HUES6 (cell line): ENCODE measurements around the gene UBR1.
"Not testable (repeated sequence)": the region's sequence is repeated elsewhere in the genome, so short reads cannot be mapped to it uniquely, and the experiment has no call there.

Source experiments
- H3K27ac ChIP-seq: 2 replicates; pipeline ENCODE4 v1.7.0; 2013; ENCODE audit warnings: low read depth, mild to moderate bottlenecking, low read length, inconsistent platforms
- H3K27me3 ChIP-seq: 2 replicates; pipeline ENCODE4 v1.6.1; 2013; ENCODE audit warnings: low read length; ENCODE audit not compliant: control insufficient read depth, insufficient read depth
- H3K36me3 ChIP-seq: 2 replicates; pipeline ENCODE4 v1.6.1; 2013; ENCODE audit warnings: low read length; ENCODE audit not compliant: control insufficient read depth, insufficient read depth
- H3K4me1 ChIP-seq: 2 replicates; pipeline ENCODE4 v1.6.1; 2013; ENCODE audit warnings: low read length; ENCODE audit not compliant: control insufficient read depth, insufficient read depth
- H3K4me3 ChIP-seq: 2 replicates; pipeline ENCODE4 v1.5.1; 2013; ENCODE audit warnings: low read depth, low read length
- H3K9ac ChIP-seq: one replicate; pipeline ENCODE4 v1.6.1; 2013; ENCODE audit warnings: mild to moderate bottlenecking, low read length
- H3K9me3 ChIP-seq: 2 replicates; pipeline ENCODE4 v1.6.1; 2013; ENCODE audit warnings: low read depth, low read length; ENCODE audit not compliant: control insufficient read depth, insufficient read depth

The UBR1 gene

DNA sequence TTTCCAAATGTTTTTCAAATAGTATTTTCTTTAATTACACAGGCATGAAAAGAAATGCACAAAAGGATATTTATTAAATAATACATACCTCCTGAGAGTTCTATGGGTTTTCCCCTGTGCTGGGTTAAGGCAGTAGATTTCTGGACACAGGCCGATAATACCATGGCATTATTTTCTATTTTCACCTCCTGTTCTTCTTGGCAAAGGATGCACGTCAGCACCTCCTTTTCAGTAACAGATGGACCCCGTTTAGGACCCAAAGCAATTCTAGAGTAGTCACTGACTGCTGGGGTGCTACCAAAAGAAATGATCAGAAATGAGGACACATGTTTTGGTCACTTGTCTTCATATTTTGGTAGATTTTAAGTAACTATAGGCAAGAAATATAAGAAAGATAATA is 98.8 kb downstream of the UBR1 start:
- Histone ChIP-seq H3K9me3 (peaks cover 10% of the 10 kb centered on the region; the same call in 1 of the 2 replicates), H3K27me3 (no peaks in the 10 kb centered on the region), H3K9ac (no peak overlapping the region), H3K4me3 (no peak overlapping the region), H3K4me1 (no peaks in the 10 kb centered on the region), H3K36me3 (peaks cover 61% of the 10 kb centered on the region), H3K27ac (no peak overlapping the region)

DNA sequence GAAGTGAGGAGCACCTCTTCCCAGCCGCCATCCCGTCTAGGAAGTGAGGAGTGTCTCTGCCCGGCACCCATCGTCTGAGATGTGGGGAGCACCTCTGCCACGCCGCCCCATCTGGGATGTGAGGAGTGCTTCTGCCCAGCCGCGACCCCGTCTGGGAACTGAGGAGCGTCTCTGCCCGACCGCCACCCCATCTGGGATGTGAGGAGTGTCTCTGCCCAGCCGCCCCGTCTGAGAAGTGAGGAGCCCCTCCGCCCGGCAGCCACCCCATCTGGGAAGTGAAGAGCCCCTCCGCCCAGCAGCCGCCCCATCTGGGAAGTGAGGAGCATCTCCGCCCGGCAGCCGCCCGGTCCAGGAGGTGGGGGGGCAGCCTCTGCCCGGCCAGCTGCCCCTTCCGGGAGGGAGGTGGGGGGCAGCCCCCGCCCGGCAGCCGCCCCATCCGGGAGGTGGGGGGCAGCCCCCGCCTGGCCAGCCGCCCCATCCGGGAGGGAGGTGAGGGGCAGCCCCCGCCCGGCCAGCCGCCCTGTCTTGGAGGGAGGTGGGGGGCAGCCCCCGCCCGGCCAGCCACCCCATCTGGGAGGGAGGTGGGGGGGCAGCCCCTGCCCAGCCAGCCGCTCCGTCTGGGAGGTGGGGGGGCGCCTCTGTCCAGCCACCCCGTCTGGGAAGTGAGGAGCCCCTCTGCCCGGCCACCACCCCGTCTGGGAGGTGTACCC is 100.8 kb downstream of the UBR1 start:
- Histone ChIP-seq H3K36me3 (peaks cover 56% of the 10 kb centered on the region), H3K9me3 (peaks cover 10% of the 10 kb centered on the region; the same call in 1 of the 2 replicates)

DNA sequence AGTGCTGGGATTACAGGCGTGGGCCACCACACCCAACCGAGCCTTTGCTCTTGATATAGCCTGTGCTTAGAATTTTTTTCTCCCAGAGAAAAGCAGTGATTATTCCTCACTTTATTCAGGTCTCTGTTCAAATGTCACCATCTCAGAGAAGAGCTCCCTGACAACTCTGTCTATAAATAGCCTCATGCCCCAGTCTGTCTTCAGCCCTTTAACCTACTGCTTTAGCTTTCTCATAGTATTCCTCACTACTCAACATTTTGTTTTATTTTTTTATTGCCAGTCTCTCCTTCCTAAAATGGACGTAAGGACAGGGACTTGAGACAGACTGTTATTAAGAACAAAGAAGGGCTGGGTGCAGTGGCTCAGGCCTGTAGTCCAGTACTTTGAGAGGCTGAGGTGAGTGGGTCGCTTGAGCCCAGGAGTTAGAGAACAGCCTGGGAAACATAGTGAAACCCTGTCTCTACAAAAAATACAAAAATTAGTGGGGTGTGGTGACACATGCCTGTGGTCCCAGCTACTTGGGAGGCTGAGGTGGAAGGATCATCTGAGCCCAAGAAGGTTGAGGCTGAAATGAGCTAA is 106.5 kb downstream of the UBR1 start:
- H3K36me3 ChIP-seq = peaks cover 43% of the 10 kb centered on the region

More for the DNA sequence above, 100.8 kb downstream of the UBR1 start:
- H3K4me1 ChIP-seq, H3K4me3 ChIP-seq, H3K27me3 ChIP-seq, H3K27ac ChIP-seq, H3K9ac ChIP-seq: not testable (repeated sequence)

GRCh38 chr15:42996871-42997270 is 109.0 kb downstream of the UBR1 start:
- Histone ChIP-seq H3K4me1 (no peaks in the 10 kb centered on the region), H3K9me3 (no peaks in the 10 kb centered on the region), H3K27ac (no peak overlapping the region), H3K9ac (no peak overlapping the region), H3K36me3 (peaks cover 24% of the 10 kb centered on the region), H3K27me3 (no peaks in the 10 kb centered on the region), H3K4me3 (no peak overlapping the region)

More for the DNA sequence above, 106.5 kb downstream of the UBR1 start:
- no peaks in the 10 kb centered on the region for H3K27me3 ChIP-seq
- H3K4me1 ChIP-seq = no peaks in the 10 kb centered on the region
- no peak overlapping the region for H3K4me3 ChIP-seq
- no peak overlapping the region for H3K9ac ChIP-seq
- no peak overlapping the region for H3K27ac ChIP-seq
- H3K9me3 ChIP-seq = 0 out of 2 replicates have a peak, but pooled peaks cover 3% of the 10 kb centered on the region

DNA sequence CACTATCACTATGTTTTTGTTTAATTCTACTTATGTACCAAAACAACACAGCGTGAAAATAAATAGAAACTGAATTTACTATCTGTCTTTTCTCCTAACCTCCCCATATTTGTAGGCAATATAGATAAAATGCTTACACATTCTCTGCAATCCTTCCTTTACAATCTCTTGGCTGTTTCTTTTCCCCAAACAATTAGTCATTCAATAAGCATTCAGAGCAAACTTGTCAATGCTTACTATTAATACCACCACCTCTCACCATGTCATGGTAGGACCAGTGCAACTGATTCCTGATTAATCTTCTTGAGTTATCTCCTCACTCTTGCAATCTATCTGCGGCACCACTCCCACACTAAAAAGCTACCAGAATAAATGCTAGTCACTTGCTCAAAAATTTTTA is 111.3 kb downstream of the UBR1 start:
- Histone ChIP-seq H3K27ac (no peak overlapping the region), H3K9ac (no peak overlapping the region), H3K36me3 (peaks cover 24% of the 10 kb centered on the region), H3K27me3 (no peaks in the 10 kb centered on the region), H3K4me1 (no peaks in the 10 kb centered on the region), H3K9me3 (no peaks in the 10 kb centered on the region), H3K4me3 (no peak overlapping the region)

DNA sequence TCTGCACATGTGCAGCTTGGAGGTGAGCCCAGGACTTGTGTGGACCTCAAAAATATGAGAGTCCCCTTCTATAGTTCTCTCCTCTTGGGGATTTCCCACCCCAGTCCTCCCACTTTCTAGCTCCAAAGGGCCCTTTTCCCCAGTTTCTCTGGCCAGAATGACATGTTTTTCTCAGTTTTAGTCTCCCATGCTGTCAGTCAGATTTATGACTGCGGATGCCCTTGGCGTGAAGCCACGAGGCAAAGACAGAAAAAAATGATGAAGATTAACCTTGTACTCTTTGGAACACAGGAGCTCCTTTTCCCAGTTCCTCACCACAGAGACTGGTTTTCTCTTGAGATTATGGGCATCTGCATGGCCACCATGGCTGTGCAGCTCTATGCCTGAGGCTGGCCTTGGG is 113.2 kb downstream of the UBR1 start:
- Histone ChIP-seq H3K36me3 (peaks cover 39% of the 10 kb centered on the region), H3K9ac (no peak overlapping the region), H3K9me3 (no peaks in the 10 kb centered on the region), H3K27me3 (no peaks in the 10 kb centered on the region), H3K4me3 (no peak overlapping the region), H3K27ac (no peak overlapping the region), H3K4me1 (no peaks in the 10 kb centered on the region)

GRCh38 chr15:42986693-42987342 is 119.0 kb downstream of the UBR1 start:
- no peak overlapping the region for H3K27ac ChIP-seq
- peaks cover 40% of the 10 kb centered on the region for H3K36me3 ChIP-seq
- no peak overlapping the region for H3K4me3 ChIP-seq
- no peaks in the 10 kb centered on the region for H3K9me3 ChIP-seq
- no peaks in the 10 kb centered on the region for H3K27me3 ChIP-seq
- no peak overlapping the region for H3K9ac ChIP-seq
- no peaks in the 10 kb centered on the region for H3K4me1 ChIP-seq

GRCh38 chr15:42984493-42985034 is 121.3 kb downstream of the UBR1 start:
- H3K4me1 ChIP-seq = no peaks in the 10 kb centered on the region
- no peak overlapping the region for H3K4me3 ChIP-seq
- no peak overlapping the region for H3K9ac ChIP-seq
- H3K9me3 ChIP-seq = no peaks in the 10 kb centered on the region
- no peaks in the 10 kb centered on the region for H3K27me3 ChIP-seq
- H3K27ac ChIP-seq = no peak overlapping the region
- H3K36me3 ChIP-seq = peaks cover 49% of the 10 kb centered on the region

DNA sequence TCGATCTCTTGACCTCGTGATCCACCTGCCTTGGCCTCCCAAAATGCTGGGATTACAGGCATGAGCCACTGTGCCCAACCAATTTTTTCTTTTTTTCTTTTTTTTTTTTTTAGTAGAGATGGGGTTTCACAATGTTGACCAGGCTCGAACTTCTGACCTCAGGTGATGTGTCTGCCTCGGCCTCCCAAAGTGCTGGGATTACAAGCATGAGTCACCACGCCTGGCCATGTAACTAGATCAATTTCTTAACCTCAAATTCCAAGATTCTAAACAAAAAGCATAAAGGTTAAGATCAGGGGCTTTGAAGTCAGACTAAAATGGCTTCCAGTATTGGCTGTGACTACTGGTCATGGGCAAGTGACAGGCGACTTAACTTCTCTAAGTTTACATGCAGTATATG is 126.7 kb downstream of the UBR1 start:
- H3K27ac ChIP-seq, H3K4me3 ChIP-seq, H3K27me3 ChIP-seq, H3K9ac ChIP-seq, H3K9me3 ChIP-seq, H3K4me1 ChIP-seq: not testable (repeated sequence)
- peaks cover 64% of the 10 kb centered on the region for H3K36me3 ChIP-seq

DNA sequence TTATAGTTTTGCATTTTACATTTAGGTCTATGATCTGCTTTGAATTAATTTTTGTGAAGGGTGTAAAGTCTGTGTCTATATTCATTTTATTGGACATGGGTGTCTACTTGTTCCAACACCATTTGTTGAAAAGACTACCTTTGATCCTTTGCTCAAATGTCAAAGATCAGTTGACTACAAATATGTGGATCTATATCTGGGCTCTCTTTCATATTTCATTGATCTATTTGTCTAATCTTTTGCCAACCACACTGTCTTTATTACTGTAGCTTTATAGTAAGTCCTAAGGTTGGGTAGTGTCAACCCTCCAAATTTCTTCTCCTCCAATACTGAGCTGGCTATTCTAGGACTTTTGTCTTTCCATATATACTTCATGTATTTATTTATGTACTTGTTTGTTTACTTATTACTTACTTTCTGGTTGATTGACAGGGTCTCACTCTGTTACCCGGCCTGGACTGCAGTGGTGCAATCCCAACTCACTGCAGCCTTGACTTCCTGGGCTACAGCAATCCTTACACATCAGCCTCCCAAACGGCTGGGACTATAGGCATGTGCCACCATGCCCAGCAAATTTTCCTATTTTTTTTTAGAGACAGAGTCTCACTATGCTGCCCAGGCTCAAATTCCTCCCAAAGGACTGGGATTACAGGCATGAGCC is 131.5 kb downstream of the UBR1 start:
- no peaks in the 10 kb centered on the region for H3K4me1 ChIP-seq
- H3K4me3 ChIP-seq = no peak overlapping the region
- H3K27me3 ChIP-seq = no peaks in the 10 kb centered on the region
- H3K9me3 ChIP-seq = no peaks in the 10 kb centered on the region
- no peak overlapping the region for H3K27ac ChIP-seq
- H3K9ac ChIP-seq = no peak overlapping the region
- peaks cover 62% of the 10 kb centered on the region for H3K36me3 ChIP-seq

DNA sequence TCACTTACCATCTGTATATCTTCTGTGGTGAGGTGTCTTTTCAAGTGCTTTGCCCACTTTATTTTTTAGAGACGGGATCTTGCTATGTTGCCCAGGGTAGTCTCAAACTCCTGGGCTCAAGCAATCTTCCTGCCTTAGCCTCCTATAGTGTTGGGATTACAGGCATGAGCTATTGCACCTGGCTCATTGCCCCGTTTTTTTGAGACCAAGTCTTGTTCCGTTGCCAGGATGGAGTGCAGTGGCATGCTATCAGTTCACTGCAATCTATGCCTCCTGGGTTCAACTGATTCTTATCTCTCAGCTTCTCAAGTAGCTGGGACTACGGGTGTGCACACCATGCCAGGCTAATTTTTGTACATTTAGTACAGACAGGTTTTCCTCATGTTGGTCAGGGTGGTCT is 132.7 kb downstream of the UBR1 start:
- no peak overlapping the region for H3K4me3 ChIP-seq
- H3K9ac ChIP-seq = no peak overlapping the region
- no peaks in the 10 kb centered on the region for H3K27me3 ChIP-seq
- no peaks in the 10 kb centered on the region for H3K4me1 ChIP-seq
- no peaks in the 10 kb centered on the region for H3K9me3 ChIP-seq
- H3K27ac ChIP-seq = no peak overlapping the region
- H3K36me3 ChIP-seq = peaks cover 56% of the 10 kb centered on the region
